HepG2 (cell line): ENCODE results near the gene GDF9. TPM values are rescaled to one million over a fixed set of nuclear protein-coding genes. Genes with fewer than 3 reads are reported as not detected.

ENCODE experiments used
- HNF1B ChIP-seq: sonication (generic); formaldehyde crosslinking; IDR thresholded peaks from 2 replicates; pipeline ENCODE4 v1.5.1; 2020; ENCODE audit warnings: mild to moderate bottlenecking, moderate library complexity, missing genetic modification reagents
- KLF15 ChIP-seq: sonication (generic); formaldehyde crosslinking; IDR thresholded peaks from 2 replicates; pipeline ENCODE4 v1.8.1; 2023; ENCODE audit warnings: borderline replicate concordance, mild to moderate bottlenecking, inconsistent platforms, missing genetic modification reagents, mixed read lengths
- MED8 ChIP-seq: sonication (generic); formaldehyde crosslinking; IDR thresholded peaks from 2 replicates; pipeline ENCODE4 v1.8.1; 2023; ENCODE audit warnings: mild to moderate bottlenecking, missing genetic modification reagents; ENCODE audit not compliant: insufficient replicate concordance
- MXD3 ChIP-seq: IDR thresholded peaks from 2 replicates; pipeline ENCODE4 v1.6.1; 2016; ENCODE audit warnings: mild to moderate bottlenecking, missing biosample characterization, missing genetic modification reagents
- NFIC ChIP-seq: IDR thresholded peaks from 2 replicates; pipeline ENCODE4 v1.6.1; 2012; ENCODE audit warnings: mild to moderate bottlenecking, low read length, inconsistent platforms
- PAF1 ChIP-seq: IDR thresholded peaks from 2 replicates; pipeline ENCODE4 v1.6.1; 2016; ENCODE audit warnings: missing genetic modification reagents, missing compliant biosample characterization
- TSC22D2 ChIP-seq: sonication (generic); formaldehyde crosslinking; IDR thresholded peaks from 2 replicates; pipeline ENCODE4 v1.5.1; 2020; ENCODE audit warnings: missing genetic modification reagents, mild to moderate bottlenecking, borderline replicate concordance
- XRCC5 ChIP-seq: fragments of 200-400 bp; formaldehyde crosslinking; optimal IDR thresholded peaks from 2 replicates; pipeline ENCODE3; 2017; ENCODE audit warnings: mild to moderate bottlenecking, low read length
- ZBTB20 ChIP-seq: sonication (generic); formaldehyde crosslinking; IDR thresholded peaks from 2 replicates; pipeline ENCODE4 v1.8.1; 2023; ENCODE audit warnings: missing genetic modification reagents, low read depth, mild to moderate bottlenecking, borderline replicate concordance
- ZFP36L1 ChIP-seq: sonication (generic); formaldehyde crosslinking; IDR thresholded peaks from 2 replicates; pipeline ENCODE4 v1.8.0; 2022; ENCODE audit warnings: mild to moderate bottlenecking, missing genetic modification reagents, moderate library complexity
- ZFP62 ChIP-seq: sonication (generic); formaldehyde crosslinking; IDR thresholded peaks from 2 replicates; pipeline ENCODE4 v1.4.0; 2020; ENCODE audit warnings: missing genetic modification reagents
- ZFP91 ChIP-seq: sonication (generic); formaldehyde crosslinking; IDR thresholded peaks from 2 replicates; pipeline ENCODE4 v1.9.0; 2022; ENCODE audit warnings: missing genetic modification reagents, mild to moderate bottlenecking, borderline replicate concordance
- ZNF205 ChIP-seq: IDR thresholded peaks from 2 replicates; pipeline ENCODE4 v1.6.1; 2018; ENCODE audit warnings: missing biosample characterization, missing genetic modification reagents
- ZNF256 ChIP-seq: sonication (generic); formaldehyde crosslinking; conservative IDR thresholded peaks from 2 replicates; pipeline ENCODE4 v1.4.0; 2020; ENCODE audit warnings: missing genetic modification reagents
- ZNF335 ChIP-seq: sonication (generic); formaldehyde crosslinking; IDR thresholded peaks from 2 replicates; pipeline ENCODE4 v1.4.0; 2020; ENCODE audit warnings: missing genetic modification reagents
- ZNF580 ChIP-seq: IDR thresholded peaks from 2 replicates; pipeline ENCODE4 v1.6.1; 2016; ENCODE audit warnings: low read depth, borderline replicate concordance
- ZNF609 ChIP-seq: sonication (generic); formaldehyde crosslinking; IDR thresholded peaks from 2 replicates; pipeline ENCODE4 v1.4.0; 2020; ENCODE audit warnings: mild to moderate bottlenecking, missing genetic modification reagents, borderline replicate concordance
- ZNF639 ChIP-seq: conservative IDR thresholded peaks from 2 replicates; pipeline ENCODE4 v1.6.1; 2018; ENCODE audit warnings: missing genetic modification reagents
- polyA plus RNA-seq, 8 experiments: library from polyadenylated mRNA; depleted of rRNA in 3 of 8; stranded (reverse) in 7 of 8; unstranded in 1 of 8; fragments of >200 nt; fragmentation: Illumina TruSeq in 4 of 8; extraction: Trizol in 4 of 8; gene quantifications; 2 replicates each; pipeline versions ENCODE4 v1.2.1 to v1.2.3, GENCODE V29; 2011 to 2016; ENCODE audit warnings: low read depth in 4 of 8, missing spikeins in 1 of 8, mixed read lengths in 1 of 8; ENCODE audit not compliant: insufficient read depth in 1 of 8
- total RNA-seq, 5 experiments: library from RNA; depleted of rRNA; stranded (reverse); fragments of >200 nt; fragmentation: Illumina TruSeq; extraction: Trizol; gene quantifications; 2 replicates each; pipeline ENCODE4 v1.2.3, GENCODE V29; 2016; ENCODE audit warnings: low read depth in 1 of 5

The GDF9 gene
- total and polyA plus RNA-seq, 2 of the 13 experiments (the other 11 are each of a cell fraction or from before 2014, with no cell fraction given), result 0.33 to 0.38 TPM

- TF ChIP-seq ZNF205 (no peak), MED8 (no peak), ZNF609 (CRISPR knock-in tag) (no peak), MXD3 (CRISPR knock-in tag) (no peak), ZFP36L1 (no peak), ZNF580 (CRISPR knock-in tag) (no peak), TSC22D2 (0 out of 2 replicates have a peak, but pooled peaks have one; percentile 37), XRCC5 (peak; percentile 71), ZFP62 (CRISPR knock-in tag) (no peak), ZFP91 (CRISPR knock-in tag) (peak; percentile 46; the same call in 1 of the 2 replicates), KLF15 (CRISPR knock-in tag) (no peak), ZNF335 (CRISPR knock-in tag) (0 out of 2 replicates have a peak, but pooled peaks have one; percentile 21), ZBTB20 (CRISPR knock-in tag) (no peak), NFIC (no peak), PAF1 (CRISPR knock-in tag) (no peak), ZNF256 (CRISPR knock-in tag) (no peak), HNF1B (no peak), ZNF639 (CRISPR knock-in tag) (no peak)
Measured at GRCh38 chr5:132820162-132820754, 46.0 kb downstream of the GDF9 start (continued).
